Measurements from ENCODE around the gene NPR1.
"Not testable (repeated sequence)": the region's sequence is repeated elsewhere in the genome, so short reads cannot be mapped to it uniquely, and the experiment has no call there.

The NPR1 gene

DNA sequence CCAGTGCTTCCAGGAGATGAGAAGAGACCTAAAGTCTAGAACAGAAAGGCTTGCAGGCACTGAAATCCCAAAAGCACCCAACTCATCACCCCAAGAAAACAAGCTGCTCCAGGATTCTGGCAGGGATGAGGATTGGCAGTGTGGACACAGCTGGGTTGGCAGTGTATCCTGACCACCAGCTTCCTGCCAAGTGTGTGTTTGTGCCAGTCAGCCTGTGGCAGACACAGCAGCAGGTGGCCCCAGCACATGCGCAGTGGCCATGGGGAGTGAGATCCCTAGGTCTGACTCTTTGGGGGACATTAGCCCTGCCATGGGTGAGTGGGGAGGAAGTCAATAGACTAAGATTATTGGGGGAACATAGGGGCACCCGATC is 28.6 kb upstream of the NPR1 start:
- DNase-seq (ENCODE audit: low spot score): peak; percentile 88

DNA sequence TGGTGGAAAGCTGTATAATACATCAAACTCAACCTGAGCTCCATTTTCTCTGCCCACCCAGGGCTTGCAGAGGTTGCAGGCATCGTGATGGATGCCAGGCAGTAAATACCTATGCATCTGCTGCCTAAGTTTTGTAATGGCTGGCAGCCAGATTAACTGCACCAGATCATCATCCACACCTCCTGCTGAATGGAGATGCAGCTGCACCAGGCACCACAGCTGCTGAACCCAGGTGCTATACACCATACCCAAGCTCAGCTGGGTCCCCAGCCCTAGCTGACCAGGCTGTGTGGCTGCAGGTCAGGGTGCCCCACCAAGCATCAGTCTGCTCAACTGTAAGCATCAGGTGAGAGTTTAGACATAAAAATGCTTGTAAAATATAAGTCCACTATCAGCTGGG is 26.7 kb upstream of the NPR1 start:
- DNase-seq (ENCODE audit: low spot score): no peak

DNA sequence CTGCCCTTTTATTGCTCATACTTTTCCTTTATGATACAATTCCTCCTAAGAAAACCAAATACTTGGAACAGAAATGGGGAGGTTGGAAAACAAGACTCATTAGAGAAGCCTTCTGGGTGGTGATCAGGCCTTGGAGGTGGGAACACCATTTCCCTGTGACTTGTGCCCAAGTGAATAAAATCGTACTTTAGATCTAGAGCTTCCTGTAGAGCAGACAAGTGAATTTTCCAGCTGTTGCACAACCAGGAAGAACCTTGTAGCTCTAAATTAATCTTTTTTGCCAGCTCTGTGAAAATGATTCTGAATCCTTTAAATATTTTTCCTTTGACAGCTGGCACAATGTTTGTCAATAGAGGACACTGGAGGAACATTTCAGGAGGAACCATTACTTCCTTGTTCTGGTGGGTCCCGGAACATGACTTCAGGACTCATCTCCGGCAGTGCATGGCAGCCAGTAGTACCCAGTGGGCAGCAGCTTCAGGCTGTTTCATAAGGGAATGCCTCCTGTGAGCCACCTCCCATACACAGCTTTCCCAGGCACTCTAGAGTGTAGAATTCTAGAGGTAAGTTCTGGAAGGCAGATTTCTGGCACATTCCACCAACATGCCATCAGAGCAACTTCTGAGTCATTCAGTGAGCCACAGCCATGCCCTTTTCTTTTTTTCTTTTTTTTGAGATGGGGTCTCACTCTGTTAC is 25.5 kb upstream of the NPR1 start:
- DNase-seq (ENCODE audit: low spot score): no peak

DNA sequence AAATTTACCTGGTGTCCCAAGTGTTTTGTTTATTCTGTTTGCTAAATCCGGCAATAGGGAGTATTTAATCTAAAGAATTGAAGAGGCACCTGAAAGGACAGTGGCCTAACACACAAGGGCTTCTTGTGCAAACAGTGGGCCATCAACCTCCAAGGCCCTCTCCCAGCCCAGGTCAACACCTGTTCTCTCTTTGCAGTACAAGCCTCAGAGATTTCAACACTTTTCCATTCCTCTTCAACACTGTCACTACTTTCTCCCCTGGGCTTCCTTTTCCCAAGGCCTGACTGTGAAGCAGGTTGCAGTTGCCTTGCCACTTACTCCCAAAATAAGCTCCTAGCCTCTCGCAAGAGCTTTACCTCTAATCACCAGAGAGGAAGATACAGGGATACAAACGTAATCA is 23.2 kb upstream of the NPR1 start:
- no peak for DNase-seq (ENCODE audit: low spot score)

DNA sequence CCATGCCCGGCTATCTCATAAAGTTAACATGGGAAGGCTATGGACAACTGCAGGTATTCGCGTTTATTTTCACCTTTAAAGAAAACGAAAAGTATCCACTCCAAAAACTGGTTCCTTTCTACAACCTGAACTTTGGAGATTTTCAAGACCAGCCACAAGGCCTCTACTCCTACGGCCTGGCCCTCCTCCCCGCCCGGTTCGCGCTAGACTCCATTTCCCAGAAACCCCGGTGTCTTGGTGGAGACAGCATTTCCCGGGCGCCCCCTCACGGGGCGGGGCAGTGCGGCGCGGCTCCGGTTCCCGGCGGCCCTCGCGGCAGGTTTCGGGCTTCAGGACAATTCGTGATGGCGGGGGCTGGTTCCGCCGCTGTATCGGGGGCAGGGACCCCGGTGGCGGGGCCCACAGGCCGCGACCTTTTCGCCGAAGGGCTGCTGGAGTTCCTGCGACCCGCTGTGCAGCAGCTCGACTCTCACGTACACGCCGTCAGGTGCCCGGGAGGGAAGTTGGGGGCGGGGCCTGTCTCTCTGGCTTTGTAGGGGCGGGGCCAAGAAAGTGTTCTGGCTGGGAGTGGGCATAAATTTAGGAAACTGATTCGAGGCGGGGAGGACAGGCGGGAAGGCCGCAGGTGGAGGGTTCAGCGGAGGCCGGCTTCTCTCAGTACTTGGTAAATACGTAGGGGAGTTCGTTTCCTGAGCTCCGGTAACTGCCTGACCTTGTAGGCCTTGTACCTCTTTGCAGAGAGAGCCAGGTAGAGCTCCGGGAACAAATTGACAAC is 19.9 kb upstream of the NPR1 start, which contains the start of gene SNAPIN:
SNAPIN (plus strand) TSS at position 304 of the 775 bp plus-strand sequence; CDS start at position 345, 41 bp downstream.
- DNase-seq (ENCODE audit: low spot score): peak; percentile 90

DNA sequence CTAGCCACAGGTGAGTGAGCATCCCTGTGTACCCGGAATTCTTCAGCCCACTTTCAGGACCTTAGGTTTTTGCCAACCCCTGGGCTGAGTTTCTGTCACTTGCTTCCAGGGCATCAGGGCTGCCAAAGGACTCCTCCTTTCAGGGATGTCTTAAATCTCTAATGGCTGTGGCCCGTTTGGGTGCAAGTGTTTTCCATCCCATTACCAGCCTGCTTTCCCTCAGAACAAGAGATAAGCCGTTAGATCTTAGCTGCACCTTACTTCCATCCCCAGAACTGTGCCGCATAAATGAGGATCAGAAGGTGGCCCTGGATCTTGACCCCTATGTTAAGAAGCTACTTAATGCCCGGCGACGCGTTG is 19.3 kb upstream of the NPR1 start:
- DNase-seq (ENCODE audit: low spot score): no peak

DNA sequence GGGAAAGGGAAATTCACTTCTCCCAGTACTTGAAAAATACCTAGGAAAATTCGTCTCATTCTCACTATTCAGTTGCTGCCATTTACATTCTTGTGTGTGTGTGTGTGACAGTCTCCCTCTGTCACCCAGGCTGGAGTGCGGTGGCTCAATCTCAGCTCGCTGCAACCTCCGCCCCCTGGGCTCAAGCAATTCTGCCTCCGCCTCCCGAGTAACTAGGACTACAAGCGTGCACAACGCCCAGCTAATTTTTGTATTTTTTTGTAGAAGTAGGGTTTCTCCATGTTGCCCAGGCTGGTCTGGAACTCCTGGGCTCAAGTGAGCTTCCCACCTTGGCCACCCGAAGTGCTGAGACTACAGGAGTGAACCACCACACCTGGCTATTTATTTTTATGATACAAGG is 18.8 kb upstream of the NPR1 start:
- no peak for DNase-seq (ENCODE audit: low spot score)

DNA sequence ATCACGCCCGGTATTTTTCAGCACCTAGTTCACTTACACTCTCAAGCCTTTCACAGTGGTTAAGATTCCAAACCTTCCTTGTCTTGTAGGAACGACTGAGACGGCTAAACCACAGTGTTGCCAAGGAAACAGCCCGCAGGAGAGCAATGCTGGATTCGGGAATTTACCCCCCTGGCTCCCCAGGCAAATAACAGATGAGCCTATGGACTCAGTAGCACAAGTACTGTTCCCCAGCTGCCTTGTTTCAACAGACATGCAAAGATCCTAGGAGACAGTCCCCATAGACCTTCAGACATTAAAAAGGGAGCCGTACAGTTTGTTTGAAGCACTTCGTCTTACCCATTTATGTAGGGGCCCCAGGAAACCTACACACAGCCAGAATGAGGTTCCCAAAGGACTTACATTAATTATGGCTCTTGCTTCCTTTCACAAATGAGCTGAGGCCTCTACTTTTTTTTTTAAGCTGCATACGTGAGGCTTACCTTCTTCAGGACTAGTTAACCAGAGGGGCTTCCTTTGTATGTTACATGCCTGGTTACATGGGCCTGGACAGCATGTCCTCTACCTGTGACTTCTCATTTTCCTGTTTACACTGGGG is 17.3 kb upstream of the NPR1 start:
- no peak for DNase-seq (ENCODE audit: low spot score)

DNA sequence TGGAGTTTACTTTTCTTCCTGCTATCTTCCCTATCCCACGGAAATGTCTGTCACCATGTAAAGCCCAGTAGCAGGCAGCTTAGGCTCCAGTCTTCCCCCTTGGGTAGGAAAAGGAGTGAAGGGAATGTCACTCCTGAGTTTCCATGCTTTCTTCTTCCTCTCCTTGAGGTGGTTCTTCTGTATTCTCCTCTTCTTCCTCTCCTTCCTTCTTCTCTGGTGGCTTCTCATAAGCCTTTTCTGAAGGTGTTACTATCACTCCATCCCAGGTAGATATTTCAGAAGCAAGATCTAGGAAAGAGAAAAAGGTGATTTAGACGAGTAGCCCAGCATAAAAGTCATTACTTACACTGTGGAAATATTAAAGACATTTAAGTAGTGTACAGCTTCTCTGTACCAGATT is 16.2 kb upstream of the NPR1 start:
- DNase-seq (ENCODE audit: low spot score): no peak

DNA sequence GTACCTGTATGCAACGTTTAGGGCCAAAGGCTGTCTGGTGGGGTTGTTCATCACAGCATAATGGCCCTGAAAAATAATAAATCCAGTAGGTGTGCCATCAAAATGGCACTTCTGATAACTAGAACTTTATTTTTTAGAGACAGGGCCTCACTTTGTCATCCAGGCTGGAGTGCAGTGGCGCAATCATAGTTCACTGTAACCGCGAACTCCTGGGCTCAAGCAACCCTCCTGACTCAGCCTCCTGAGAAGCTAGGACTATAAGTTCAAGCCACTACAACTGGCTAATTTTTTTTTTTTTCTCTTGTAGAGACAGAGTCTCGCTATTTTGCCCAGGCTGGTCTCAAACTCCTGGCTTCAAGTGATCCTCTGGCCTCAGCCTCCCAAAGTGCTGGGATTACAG is 15.3 kb upstream of the NPR1 start:
- no peak for DNase-seq (ENCODE audit: low spot score)

DNA sequence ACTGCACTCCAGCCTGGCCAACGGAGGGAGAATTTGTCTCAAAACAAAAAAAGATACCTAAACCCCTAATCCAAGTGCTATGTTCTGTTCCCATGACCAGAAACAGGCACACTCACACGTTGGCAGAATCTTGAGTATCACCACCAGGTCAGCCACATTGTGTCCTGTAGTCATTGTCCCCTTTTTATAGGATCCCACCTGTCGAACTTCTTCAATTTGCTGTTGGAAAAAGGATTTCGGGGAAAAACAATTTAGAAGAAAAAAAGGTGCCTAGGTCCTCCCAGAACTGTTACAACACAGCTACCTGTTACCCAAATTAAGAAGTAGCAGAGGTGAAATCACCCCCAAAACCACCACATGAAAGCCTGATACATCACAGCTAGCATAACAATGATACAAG is 11.0 kb upstream of the NPR1 start:
- no peak for DNase-seq (ENCODE audit: low spot score)

DNA sequence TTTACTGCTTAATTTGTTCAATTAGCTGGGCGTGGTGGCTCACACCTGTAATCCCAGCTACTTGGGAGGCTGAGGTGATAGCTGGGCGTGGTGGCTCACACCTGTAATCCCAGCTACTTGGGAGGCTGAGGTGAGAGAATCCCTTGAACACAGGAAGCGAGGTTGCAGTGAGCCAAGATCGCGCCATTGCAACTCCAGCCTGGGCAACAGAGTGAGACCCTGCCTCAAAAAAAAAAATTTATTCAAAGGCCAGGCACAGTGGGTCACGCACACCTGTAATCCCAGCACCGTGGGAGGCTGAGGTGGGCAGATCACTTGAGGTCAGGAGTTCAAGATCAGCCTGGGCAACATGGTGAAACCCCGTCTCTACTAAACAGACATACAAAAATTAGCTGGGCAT is 9.8 kb upstream of the NPR1 start:
- DNase-seq (ENCODE audit: low spot score): not testable (repeated sequence)

DNA sequence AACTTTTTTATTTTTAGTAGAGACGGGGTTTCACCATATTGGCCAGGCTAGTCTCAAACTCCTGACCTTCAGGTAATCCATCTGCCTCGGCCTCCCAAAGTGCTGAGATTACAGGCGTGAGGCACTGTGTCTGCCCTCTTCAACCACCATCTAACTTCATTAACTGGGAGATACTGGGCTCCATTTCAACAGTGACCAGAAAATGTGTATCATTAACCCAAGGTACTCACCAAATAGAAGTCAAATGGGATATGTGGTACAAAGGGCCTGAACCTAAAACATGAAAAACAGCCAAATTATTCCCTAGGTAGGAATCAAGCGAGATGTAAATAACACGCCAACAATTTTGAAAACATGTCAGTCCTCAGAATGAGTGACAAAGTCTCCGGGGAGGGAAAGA is 8.9 kb upstream of the NPR1 start:
- no peak for DNase-seq (ENCODE audit: low spot score)

DNA sequence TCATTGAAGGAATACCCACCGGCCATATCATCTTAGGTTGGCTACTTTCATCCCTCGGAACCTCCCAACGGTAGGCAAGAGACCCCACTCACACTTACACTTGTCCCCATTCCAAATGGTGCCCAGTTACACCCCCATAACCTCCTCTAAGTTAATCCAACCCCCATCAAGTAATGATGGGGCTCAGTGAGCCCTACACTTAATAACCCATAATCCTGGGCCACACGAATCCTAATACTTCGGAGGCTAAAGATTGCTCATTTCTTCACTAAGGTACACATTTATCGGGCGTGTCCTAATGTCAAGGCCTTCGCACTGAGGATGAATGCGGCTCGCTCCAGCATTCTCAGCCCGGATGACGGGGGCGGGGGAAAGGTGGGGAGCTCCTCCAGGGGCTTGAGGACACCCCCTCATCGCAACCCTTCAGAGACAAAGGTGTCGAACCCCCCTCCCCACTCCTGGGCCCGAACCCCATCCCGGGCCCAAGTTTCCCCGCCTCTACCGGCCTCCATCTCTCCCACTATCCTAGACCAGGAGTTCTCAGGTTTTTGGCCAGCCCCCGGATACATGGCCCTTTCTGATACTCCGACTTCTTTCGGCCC is 8.1 kb upstream of the NPR1 start:
- no peak for DNase-seq (ENCODE audit: low spot score)

DNA sequence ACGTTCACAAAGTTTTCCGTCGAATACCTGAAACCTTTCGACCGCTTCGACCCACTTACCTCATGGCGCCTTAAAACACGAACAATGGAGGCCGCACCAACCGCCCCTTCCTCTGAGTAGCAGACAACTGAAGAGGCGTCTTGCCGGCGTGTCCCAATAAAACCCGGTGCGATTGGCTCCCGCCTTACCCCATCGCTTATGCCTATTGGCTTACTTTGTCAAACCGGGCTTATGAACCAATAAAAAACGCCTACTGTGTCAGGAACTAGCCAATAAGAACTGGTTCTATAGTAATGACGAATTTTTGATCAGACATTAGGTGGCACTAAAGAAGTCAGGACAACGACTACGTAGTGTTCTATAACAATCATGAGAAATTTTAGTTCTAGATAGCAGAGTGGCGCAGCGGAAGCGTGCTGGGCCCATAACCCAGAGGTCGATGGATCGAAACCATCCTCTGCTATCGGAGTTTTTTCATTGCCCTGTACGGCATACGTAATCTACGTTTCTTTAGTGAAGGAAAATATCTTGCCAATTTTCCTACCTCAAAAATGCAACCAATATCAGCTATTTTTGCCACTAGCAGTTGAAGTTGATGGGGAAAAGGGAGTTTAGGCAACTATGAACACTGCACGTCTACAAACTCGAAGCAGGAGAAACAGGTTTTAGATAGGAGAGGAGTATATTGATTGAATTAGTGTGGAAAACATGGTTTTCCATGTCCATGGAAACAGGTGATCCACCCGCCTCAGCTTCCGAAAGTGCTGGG is 7.4 kb upstream of the NPR1 start, which contains the start of gene ILF2:
ILF2 (minus strand) TSS at position 135 of the 769 bp plus-strand sequence; CDS start at position 64, 71 bp downstream.
- peak; percentile 99 for DNase-seq (ENCODE audit: low spot score)

DNA sequence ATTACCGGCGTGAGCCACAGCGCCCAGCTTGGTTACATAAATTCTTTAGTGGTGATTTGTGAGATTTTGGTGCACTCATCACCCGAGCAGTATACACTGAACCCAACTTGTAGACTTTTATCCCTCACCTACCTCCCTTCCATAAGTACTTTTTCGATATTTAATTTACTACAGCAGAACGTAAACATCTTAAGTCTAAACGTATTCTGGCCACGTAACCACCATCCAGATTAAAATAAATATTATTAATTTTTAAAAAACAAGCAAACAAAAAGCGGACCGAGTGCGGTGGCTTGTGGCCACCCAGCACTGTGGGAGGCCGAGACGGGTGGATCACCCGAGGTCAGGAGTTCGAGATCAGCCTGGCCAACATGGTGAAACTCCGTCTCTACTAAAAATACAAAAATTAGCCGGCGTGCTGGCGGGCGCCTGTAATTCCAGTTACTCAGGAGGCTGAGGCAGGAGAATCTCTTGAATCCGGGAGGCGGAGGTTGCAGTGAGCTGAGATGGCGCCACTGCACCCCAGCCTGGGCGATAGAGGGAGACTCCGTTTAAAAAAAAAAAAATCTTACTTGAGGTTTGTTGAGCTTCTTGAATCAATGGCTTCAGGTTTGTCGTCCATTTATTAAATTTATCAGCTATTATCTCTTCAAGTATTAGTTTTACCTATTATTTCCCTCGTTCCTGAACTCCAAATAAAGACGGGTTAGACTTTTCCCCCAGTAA is 6.7 kb upstream of the NPR1 start:
- not testable (repeated sequence) for DNase-seq (ENCODE audit: low spot score)

DNA sequence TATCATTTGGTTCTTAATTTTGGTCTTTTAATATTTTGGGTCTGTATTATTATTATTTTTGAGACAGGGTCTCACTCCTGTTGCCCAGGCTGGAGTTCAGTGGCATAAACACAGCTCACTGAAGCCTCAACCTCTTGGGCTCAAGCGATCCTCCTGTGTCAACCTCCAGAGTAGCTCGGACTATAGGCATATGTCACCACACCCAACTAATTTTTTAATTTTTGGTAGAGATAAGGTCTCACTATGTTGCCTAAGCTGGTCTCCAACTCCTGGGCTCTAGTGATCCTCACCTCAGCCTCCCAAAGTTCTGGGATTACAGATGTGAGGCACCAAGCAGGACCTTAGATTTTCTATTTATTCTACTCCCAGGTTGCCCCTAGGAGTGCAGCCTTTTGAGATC is 5.0 kb upstream of the NPR1 start:
- DNase-seq (ENCODE audit: low spot score): no peak

DNA sequence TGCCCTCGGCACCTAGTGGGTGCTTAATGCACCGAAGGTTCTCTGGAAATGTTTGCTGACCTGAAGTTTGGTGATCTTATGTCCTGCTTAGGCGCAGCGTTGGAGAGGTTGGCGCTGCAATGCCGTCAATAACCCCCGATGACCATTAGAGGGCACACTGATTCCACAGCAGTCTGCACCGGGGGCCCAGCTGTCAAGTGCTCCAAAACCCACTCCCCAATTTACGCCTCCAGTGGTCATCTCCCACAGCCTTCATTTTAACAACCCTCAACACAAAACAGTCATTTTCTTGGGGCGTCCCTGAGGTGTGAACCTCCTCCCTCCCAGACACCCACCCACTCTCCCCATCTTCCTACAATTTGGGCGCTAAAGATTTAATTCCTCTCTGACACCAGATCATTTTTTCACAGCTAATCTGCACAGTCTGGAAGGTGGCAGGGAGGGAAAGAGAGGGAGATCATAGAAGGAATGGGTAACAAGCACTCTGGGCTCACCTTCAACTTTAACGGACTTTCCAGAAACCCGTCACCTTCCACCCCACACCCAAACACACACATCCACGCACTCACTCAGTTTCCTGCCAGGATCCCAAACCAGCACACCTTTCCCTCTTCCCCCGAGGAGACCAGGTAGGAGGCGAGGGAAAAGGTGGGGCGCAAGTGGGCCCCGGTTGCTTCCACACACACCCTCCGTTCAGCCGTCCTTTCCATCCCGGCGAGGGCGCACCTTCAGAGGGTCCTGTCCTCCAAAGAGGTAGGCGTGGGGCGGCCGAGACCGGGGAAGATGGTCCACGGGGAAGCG is 570 bp upstream of the NPR1 start:
- no peak for DNase-seq (ENCODE audit: low spot score)

DNA sequence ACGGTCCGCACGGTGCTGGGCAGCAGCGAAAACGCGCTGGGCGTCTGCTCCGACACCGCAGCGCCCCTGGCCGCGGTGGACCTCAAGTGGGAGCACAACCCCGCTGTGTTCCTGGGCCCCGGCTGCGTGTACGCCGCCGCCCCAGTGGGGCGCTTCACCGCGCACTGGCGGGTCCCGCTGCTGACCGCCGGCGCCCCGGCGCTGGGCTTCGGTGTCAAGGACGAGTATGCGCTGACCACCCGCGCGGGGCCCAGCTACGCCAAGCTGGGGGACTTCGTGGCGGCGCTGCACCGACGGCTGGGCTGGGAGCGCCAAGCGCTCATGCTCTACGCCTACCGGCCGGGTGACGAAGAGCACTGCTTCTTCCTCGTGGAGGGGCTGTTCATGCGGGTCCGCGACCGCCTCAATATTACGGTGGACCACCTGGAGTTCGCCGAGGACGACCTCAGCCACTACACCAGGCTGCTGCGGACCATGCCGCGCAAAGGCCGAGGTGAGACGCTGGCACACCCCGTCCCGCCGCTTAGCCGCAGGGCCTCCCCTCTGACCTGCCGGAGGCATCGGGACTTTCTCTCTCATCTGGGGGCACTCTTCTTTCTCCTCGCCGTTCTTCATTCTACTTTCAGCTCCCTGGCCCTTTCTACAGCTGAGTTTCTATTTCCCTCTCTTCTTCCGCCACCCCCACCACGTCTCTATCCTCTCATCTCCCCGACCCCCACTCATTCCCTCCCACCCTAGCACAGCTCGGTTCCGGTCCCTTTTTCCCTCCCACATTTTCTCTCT is 1.0 kb downstream of the NPR1 start:
- DNase-seq (ENCODE audit: low spot score): no peak

DNA sequence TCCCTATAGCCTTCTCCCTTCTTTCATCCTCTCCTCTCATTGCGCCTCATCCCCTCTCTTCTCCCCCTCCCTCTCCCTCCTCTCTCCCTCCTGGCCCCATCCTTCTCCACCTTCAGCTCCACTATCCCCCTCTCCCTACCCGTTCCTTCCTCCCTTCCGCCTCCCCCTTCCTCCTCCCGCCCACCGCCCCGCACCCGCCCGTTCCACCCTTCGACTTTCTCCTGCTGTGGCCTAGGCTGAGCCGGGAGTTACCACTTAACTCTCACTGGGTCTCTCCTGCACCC is 1.6 kb downstream of the NPR1 start:
- DNase-seq (ENCODE audit: low spot score): no peak
